ENCODE results near the gene ZNF276.

The ZNF276 gene

GRCh38 chr16:89744813-89745212 is 23.5 kb downstream of the ZNF276 start:
- TF ChIP-seq CTCF (IDR thresholded peaks at IDR 0.05), result no peak

GRCh38 chr16:89746043-89746442 is 24.7 kb downstream of the ZNF276 start:
- TF ChIP-seq CTCF (IDR thresholded peaks at IDR 0.05), result no peak

GRCh38 chr16:89748076-89748475 is 26.7 kb downstream of the ZNF276 start:
- TF ChIP-seq CTCF (IDR thresholded peaks at IDR 0.05), result no peak

GRCh38 chr16:89748921-89749320 is 27.6 kb downstream of the ZNF276 start:
- TF ChIP-seq CTCF (IDR thresholded peaks at IDR 0.05), result no peak

GRCh38 chr16:89749637-89750036 is 28.3 kb downstream of the ZNF276 start:
- no peak for TF ChIP-seq CTCF (IDR thresholded peaks at IDR 0.05)

GRCh38 chr16:89759746-89760340 is 38.5 kb downstream of the ZNF276 start:
- TF ChIP-seq CTCF (IDR thresholded peaks at IDR 0.05), result no peak

GRCh38 chr16:89761304-89761922 is 40.1 kb downstream of the ZNF276 start:
- TF ChIP-seq CTCF (IDR thresholded peaks at IDR 0.05), result no peak

Data from LNCAP (cell line).